IMR-90 (cell line): ENCODE measurements around the gene SDR39U1. TPM values are rescaled to one million over a fixed set of nuclear protein-coding genes. Genes with fewer than 3 reads are reported as not detected.

Source experiments
- ATAC-seq: fragments of 200-7000 bp; cut with Tn5 transposase; 2 replicates; pipeline ENCODE4 v1.9.1; 2020; ENCODE audit warnings: low read depth, mild to moderate bottlenecking, moderate library complexity
- BruUV-seq: library from RNA; stranded (reverse); fragments of 400-500 nt; replicated peaks from 2 replicates; lab custom pipeline; 2021; lab: Mats Ljungman, UMichigan
- CTCF ChIA-PET: fragments of 300-600 bp; formaldehyde crosslinking; extraction: SDS; loops from one replicate; lab custom pipeline; 2021; ENCODE audit warnings: antibody characterized with exemption; lab: Yijun Ruan, JAX
- POLR2A ChIA-PET: fragments of 300-600 bp; sonication (Branson Sonifier 250); formaldehyde crosslinking; loops from one replicate; lab custom pipeline; 2022; ENCODE audit warnings: antibody characterized with exemption; ENCODE audit not compliant: unreplicated experiment; lab: Charles Lee
- DNase-seq: peaks from one replicate; pipeline ENCODE4 v3.0.0; 2013
- H2AFZ ChIP-seq: replicated peaks from 2 replicates; pipeline ENCODE3; 2013; ENCODE audit warnings: low read length, mild to moderate bottlenecking; ENCODE audit not compliant: poor library complexity
- H2AK5ac ChIP-seq: 2 replicates; pipeline ENCODE4 v1.6.1; 2013; ENCODE audit warnings: low read depth, low read length, inconsistent platforms
- H2AK9ac ChIP-seq: replicated peaks from 2 replicates; pipeline ENCODE3; 2013; ENCODE audit warnings: mild to moderate bottlenecking, low read depth, low read length, moderate library complexity; ENCODE audit not compliant: poor library complexity
- H2BK120ac ChIP-seq: 2 replicates; pipeline ENCODE4 v1.6.1; 2013; ENCODE audit warnings: low read depth, low read length, inconsistent platforms
- H2BK15ac ChIP-seq: 3 replicates; pipeline ENCODE4 v1.6.1; 2013; ENCODE audit warnings: low read depth, low read length, inconsistent platforms
- H2BK20ac ChIP-seq: 2 replicates; pipeline ENCODE4 v1.6.1; 2013; ENCODE audit warnings: low read depth, mild to moderate bottlenecking, inconsistent platforms, low read length, moderate library complexity
- H2BK5ac ChIP-seq: 2 replicates; pipeline ENCODE4 v1.6.1; 2013; ENCODE audit warnings: mild to moderate bottlenecking, low read depth, low read length, inconsistent platforms; ENCODE audit not compliant: poor library complexity, severe bottlenecking
- H3K14ac ChIP-seq: replicated peaks from 2 replicates; pipeline ENCODE4 v1.6.1; 2013; ENCODE audit warnings: low read depth, low read length, inconsistent platforms
- H3K18ac ChIP-seq: 2 replicates; pipeline ENCODE4 v1.6.1; 2013; ENCODE audit warnings: low read depth, low read length, control low read depth
- H3K23ac ChIP-seq: 2 replicates; pipeline ENCODE4 v1.6.1; 2013; ENCODE audit warnings: low read depth, low read length, inconsistent platforms
- H3K27ac ChIP-seq: 2 replicates; pipeline ENCODE4 v1.5.1; 2013; ENCODE audit warnings: mild to moderate bottlenecking, control low read depth, low read length; ENCODE audit not compliant: insufficient read depth
- H3K27me3 ChIP-seq: 2 replicates; pipeline ENCODE4 v1.6.1; 2013; ENCODE audit warnings: low read length; ENCODE audit not compliant: control insufficient read depth, insufficient read depth
- H3K36me3 ChIP-seq: 2 replicates; pipeline ENCODE4 v1.6.1; 2013; ENCODE audit warnings: low read length, mixed read lengths; ENCODE audit not compliant: control insufficient read depth, insufficient read depth
- H3K4ac ChIP-seq: 2 replicates; pipeline ENCODE4 v1.6.1; 2013; ENCODE audit warnings: low read depth, low read length, inconsistent platforms
- H3K4me1 ChIP-seq: 2 replicates; pipeline ENCODE4 v1.6.1; 2013; ENCODE audit warnings: low read length, mixed read lengths; ENCODE audit not compliant: control insufficient read depth, insufficient read depth
- H3K4me2 ChIP-seq: 2 replicates; pipeline ENCODE4 v1.6.1; 2013; ENCODE audit warnings: low read depth, mild to moderate bottlenecking, control low read depth, low read length, moderate library complexity
- H3K4me3 ChIP-seq: 2 replicates; pipeline ENCODE4 v1.5.1; 2013; ENCODE audit warnings: low read depth, mild to moderate bottlenecking, control low read depth, low read length, moderate library complexity; ENCODE audit not compliant: insufficient read depth
- H3K56ac ChIP-seq: 2 replicates; pipeline ENCODE4 v1.6.1; 2013; ENCODE audit warnings: low read length, inconsistent platforms; ENCODE audit not compliant: insufficient read depth; ENCODE audit errors: extremely low read depth
- H3K79me1 ChIP-seq, 2 experiments: 2 replicates each; pipeline ENCODE4 v1.6.1; 2013; ENCODE audit warnings: low read length in 2 of 2, inconsistent platforms in 1 of 2, low read depth in 1 of 2
- H3K9ac ChIP-seq: 2 replicates; pipeline ENCODE4 v1.6.1; 2013; ENCODE audit warnings: low read depth, low read length, control low read depth
- H3K9me1 ChIP-seq: 2 replicates; pipeline ENCODE4 v1.6.1; 2013; ENCODE audit warnings: low read length, inconsistent platforms; ENCODE audit not compliant: insufficient read depth
- H3K9me3 ChIP-seq: 2 replicates; pipeline ENCODE4 v1.6.1; 2013; ENCODE audit warnings: low read length; ENCODE audit not compliant: control insufficient read depth, insufficient read depth
- H4K20me1 ChIP-seq: 2 replicates; pipeline ENCODE4 v1.6.1; 2013; ENCODE audit warnings: low read length, inconsistent platforms; ENCODE audit not compliant: insufficient read depth
- H4K5ac ChIP-seq: 2 replicates; pipeline ENCODE4 v1.6.1; 2013; ENCODE audit warnings: mild to moderate bottlenecking, low read depth, low read length, control low read depth
- H4K8ac ChIP-seq, 2 experiments: 2 replicates each; pipeline ENCODE4 v1.6.1; 2013; ENCODE audit warnings: low read depth in 2 of 2, low read length in 2 of 2, control low read depth in 1 of 2, inconsistent platforms in 1 of 2
- H4K91ac ChIP-seq: 2 replicates; pipeline ENCODE4 v1.6.1; 2013; ENCODE audit warnings: low read depth, low read length, inconsistent platforms; ENCODE audit not compliant: insufficient read depth
- BHLHE40 ChIP-seq: fragments of 150-350 bp; IDR thresholded peaks from 2 replicates; pipeline ENCODE4 v1.6.1; 2016; ENCODE audit warnings: mild to moderate bottlenecking, low read depth, low read length
- CEBPB ChIP-seq: IDR thresholded peaks from 2 replicates; pipeline ENCODE4 v1.6.1; 2012; ENCODE audit warnings: low read depth, low read length, improper control_type of control experiment
- CHD1 ChIP-seq: IDR thresholded peaks from 2 replicates; pipeline ENCODE4 v1.6.1; 2012; ENCODE audit warnings: low read depth, low read length, improper control_type of control experiment
- FOS ChIP-seq: fragments of 150-350 bp; IDR thresholded peaks from 2 replicates; pipeline ENCODE4 v1.6.1; 2016; ENCODE audit warnings: low read depth, low read length
- MAFK ChIP-seq: IDR thresholded peaks from 2 replicates; pipeline ENCODE4 v1.6.1; 2012; ENCODE audit warnings: low read depth, low read length, improper control_type of control experiment
- MAZ ChIP-seq: IDR thresholded peaks from 2 replicates; pipeline ENCODE4 v1.6.1; 2012; ENCODE audit warnings: low read depth, mild to moderate bottlenecking, low read length, improper control_type of control experiment, moderate library complexity, borderline replicate concordance
- MXI1 ChIP-seq: IDR thresholded peaks from 2 replicates; pipeline ENCODE4 v1.6.1; 2012; ENCODE audit warnings: low read depth, mild to moderate bottlenecking, low read length, moderate library complexity, borderline replicate concordance
- NFE2L2 ChIP-seq: fragments of 150-350 bp; IDR thresholded peaks from 2 replicates; pipeline ENCODE4 v1.6.1; 2016; ENCODE audit warnings: low read depth, mild to moderate bottlenecking, low read length
- POLR2A ChIP-seq: IDR thresholded peaks from 2 replicates; pipeline ENCODE4 v1.6.1; 2012; ENCODE audit warnings: mild to moderate bottlenecking, low read depth, low read length
- RAD21 ChIP-seq: IDR thresholded peaks from 2 replicates; pipeline ENCODE4 v1.6.1; 2012; ENCODE audit warnings: low read length, improper control_type of control experiment
- RCOR1 ChIP-seq: IDR thresholded peaks from 2 replicates; pipeline ENCODE4 v1.6.1; 2012; ENCODE audit warnings: mild to moderate bottlenecking, low read length, improper control_type of control experiment; ENCODE audit not compliant: insufficient replicate concordance
- RFX5 ChIP-seq: IDR thresholded peaks from 2 replicates; pipeline ENCODE4 v1.8.0; 2012; ENCODE audit warnings: low read depth, mild to moderate bottlenecking, low read length, moderate library complexity
- SMC3 ChIP-seq: fragments of 150-350 bp; IDR thresholded peaks from 2 replicates; pipeline ENCODE4 v1.6.1; 2016; ENCODE audit warnings: low read depth, mild to moderate bottlenecking, antibody characterized with exemption, low read length, moderate library complexity
- dilution Hi-C: fragments of 300-500 bp; cut with HindIII; formaldehyde crosslinking; loops from one replicate; pipeline ENCODE4 v1.14.3; 2018; ENCODE audit warnings: low sequenced_read_pairs; ENCODE audit not compliant: unreplicated experiment
- in situ Hi-C: fragments of 300-500 bp; cut with MboI; formaldehyde crosslinking; loops from 3 replicates; pipeline ENCODE4 v1.14.3; 2019; ENCODE audit warnings: low sequenced_read_pairs, inconsistent platforms, mixed read lengths
- intact Hi-C: fragments of 100-400 bp; cut with micrococcal nuclease; formaldehyde crosslinking; loops from 2 replicates; pipeline ENCODE4 v1.10.0; 2022
- polyA plus RNA-seq, 3 experiments: library from polyadenylated mRNA; depleted of rRNA; stranded (reverse); fragments of >200 nt; gene quantifications; 2 replicates each; pipeline ENCODE4 v1.2.3, GENCODE V29; 2012; ENCODE audit warnings: low replicate concordance in 1 of 3
- total RNA-seq: library from RNA; depleted of rRNA; stranded (reverse); fragments of >200 nt; gene quantifications from 2 replicates; pipeline ENCODE4 v1.2.3, GENCODE V29; 2012
- TF ChIP-seq, protein P1 (sequence below): conservative IDR thresholded peaks from 2 replicates; pipeline ENCODE4 v1.5.1; 2012; ENCODE audit warnings: mild to moderate bottlenecking, low read depth, low read length, improper control_type of control experiment
- TF ChIP-seq, protein P2 (sequence below): fragments of 150-350 bp; IDR thresholded peaks from 2 replicates; pipeline ENCODE4 v1.6.1; 2017; ENCODE audit warnings: mild to moderate bottlenecking, antibody characterized with exemption, low read length, low read depth
- TF ChIP-seq, protein P3 (sequence below): fragments of 150-350 bp; IDR thresholded peaks from 2 replicates; pipeline ENCODE4 v1.6.1; 2016; ENCODE audit warnings: low read depth, mild to moderate bottlenecking, low read length, moderate library complexity, borderline replicate concordance

SDR39U1 gene
- total and polyA plus RNA-seq, 2 of the 4 experiments (the other 2 are of a cell fraction): 7.5 to 46.3 TPM

DNA sequence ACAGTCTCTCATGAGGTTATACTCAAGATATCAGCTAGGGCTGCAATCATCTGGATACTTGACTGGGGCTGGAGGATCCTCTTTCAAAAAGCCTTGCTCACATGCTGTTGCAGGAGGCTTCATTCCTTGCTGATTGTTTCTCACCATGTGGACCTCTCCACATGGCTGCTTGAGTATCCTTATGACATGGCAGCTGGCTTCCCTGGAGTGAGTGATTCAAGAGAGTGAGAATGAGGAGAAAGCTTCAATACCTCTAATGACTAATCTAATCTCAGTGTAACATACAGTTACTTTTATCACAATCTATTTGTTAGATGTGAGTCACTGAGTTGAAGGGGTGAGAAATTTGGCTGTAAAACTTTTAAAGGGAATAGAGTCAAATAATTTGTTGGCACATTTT is 14.4 kb upstream of the SDR39U1 start:
- Histone ChIP-seq H3K18ac (no peak overlapping the region), H3K4ac (no peak overlapping the region), H3K14ac (no peak overlapping the region), H4K91ac (no peak overlapping the region), H3K9me1 (no peaks in the 10 kb centered on the region), H3K56ac (no peak overlapping the region), H3K27ac (no peak overlapping the region), H3K4me3 (no peak overlapping the region), H4K8ac (no peak overlapping the region), H2BK120ac (no peak overlapping the region), H2BK5ac (no peak overlapping the region), H3K36me3 (no peaks in the 10 kb centered on the region), H3K79me1 (no peaks in the 10 kb centered on the region), H3K23ac (no peak overlapping the region), H2BK15ac (no peak overlapping the region), H2AK5ac (no peak overlapping the region), H3K4me2 (no peak overlapping the region), H4K5ac (no peak overlapping the region), H3K9ac (no peak overlapping the region), H3K4me1 (no peaks in the 10 kb centered on the region), H2AK9ac (no peak overlapping the region), H3K9me3 (0 out of 2 replicates have a peak, but pooled peaks cover 2% of the 10 kb centered on the region), H3K27me3 (no peaks in the 10 kb centered on the region), H2BK20ac (no peak overlapping the region), H4K20me1 (no peaks in the 10 kb centered on the region), H2AFZ (no peak overlapping the region)
- TF ChIP-seq MAFK (no peak), CHD1 (no peak), RFX5 (no peak), POLR2A (no peak), FOS (no peak), RCOR1 (no peak), RAD21 (no peak), CEBPB (no peak), MXI1 (no peak), MAZ (no peak), NFE2L2 (no peak), BHLHE40 (no peak), SMC3 (no peak)
- TF ChIP-seq, protein P1, sequence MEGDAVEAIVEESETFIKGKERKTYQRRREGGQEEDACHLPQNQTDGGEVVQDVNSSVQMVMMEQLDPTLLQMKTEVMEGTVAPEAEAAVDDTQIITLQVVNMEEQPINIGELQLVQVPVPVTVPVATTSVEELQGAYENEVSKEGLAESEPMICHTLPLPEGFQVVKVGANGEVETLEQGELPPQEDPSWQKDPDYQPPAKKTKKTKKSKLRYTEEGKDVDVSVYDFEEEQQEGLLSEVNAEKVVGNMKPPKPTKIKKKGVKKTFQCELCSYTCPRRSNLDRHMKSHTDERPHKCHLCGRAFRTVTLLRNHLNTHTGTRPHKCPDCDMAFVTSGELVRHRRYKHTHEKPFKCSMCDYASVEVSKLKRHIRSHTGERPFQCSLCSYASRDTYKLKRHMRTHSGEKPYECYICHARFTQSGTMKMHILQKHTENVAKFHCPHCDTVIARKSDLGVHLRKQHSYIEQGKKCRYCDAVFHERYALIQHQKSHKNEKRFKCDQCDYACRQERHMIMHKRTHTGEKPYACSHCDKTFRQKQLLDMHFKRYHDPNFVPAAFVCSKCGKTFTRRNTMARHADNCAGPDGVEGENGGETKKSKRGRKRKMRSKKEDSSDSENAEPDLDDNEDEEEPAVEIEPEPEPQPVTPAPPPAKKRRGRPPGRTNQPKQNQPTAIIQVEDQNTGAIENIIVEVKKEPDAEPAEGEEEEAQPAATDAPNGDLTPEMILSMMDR: no peak
- TF ChIP-seq, protein P2, sequence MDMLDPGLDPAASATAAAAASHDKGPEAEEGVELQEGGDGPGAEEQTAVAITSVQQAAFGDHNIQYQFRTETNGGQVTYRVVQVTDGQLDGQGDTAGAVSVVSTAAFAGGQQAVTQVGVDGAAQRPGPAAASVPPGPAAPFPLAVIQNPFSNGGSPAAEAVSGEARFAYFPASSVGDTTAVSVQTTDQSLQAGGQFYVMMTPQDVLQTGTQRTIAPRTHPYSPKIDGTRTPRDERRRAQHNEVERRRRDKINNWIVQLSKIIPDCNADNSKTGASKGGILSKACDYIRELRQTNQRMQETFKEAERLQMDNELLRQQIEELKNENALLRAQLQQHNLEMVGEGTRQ: no peak
- TF ChIP-seq, protein P3, sequence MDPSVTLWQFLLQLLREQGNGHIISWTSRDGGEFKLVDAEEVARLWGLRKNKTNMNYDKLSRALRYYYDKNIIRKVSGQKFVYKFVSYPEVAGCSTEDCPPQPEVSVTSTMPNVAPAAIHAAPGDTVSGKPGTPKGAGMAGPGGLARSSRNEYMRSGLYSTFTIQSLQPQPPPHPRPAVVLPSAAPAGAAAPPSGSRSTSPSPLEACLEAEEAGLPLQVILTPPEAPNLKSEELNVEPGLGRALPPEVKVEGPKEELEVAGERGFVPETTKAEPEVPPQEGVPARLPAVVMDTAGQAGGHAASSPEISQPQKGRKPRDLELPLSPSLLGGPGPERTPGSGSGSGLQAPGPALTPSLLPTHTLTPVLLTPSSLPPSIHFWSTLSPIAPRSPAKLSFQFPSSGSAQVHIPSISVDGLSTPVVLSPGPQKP: no peak
- no peak for DNase-seq
- in situ Hi-C loops (no loop called here), dilution Hi-C loops (no loop called here), intact Hi-C loops (no loop called here)
- no peak for ATAC-seq
- CTCF ChIA-PET: no interaction called here
- no TSS peak for BruUV-seq
- POLR2A ChIA-PET: no interaction called here
